ENCODE results near the gene GALNS.

GRCh38 chr16:88854306-88855111, 2.2 kb downstream of the GALNS start:
- no peak for TF ChIP-seq POLR2A (IDR thresholded peaks at IDR 0.05)
- no peak for TF ChIP-seq CTCF (IDR thresholded peaks at IDR 0.05)
